Esophagus squamous epithelium (tissue), 5 donors: ENCODE results near the gene RBM34. TPM values are rescaled to one million over a fixed set of nuclear protein-coding genes. Genes with fewer than 3 reads are reported as not detected.

ENCODE experiments used
- DNase-seq: peaks from one replicate; lab custom pipeline; 2025; lab: John Stamatoyannopoulos, UW
- H3K27ac ChIP-seq, 4 donors: fragments of 200-600 bp; sonication (generic); one replicate each; pipeline ENCODE4 v1.5.1; 2016 to 2019; ENCODE audit warnings: mild to moderate bottlenecking in 1 of 4
- H3K27me3 ChIP-seq, 4 donors: fragments of 200-600 bp; sonication (generic); 1 replicate in 3 of 4; 2 replicates in 1 of 4; pipeline versions ENCODE4 v1.5.1 to v1.6.0; 2017 to 2021; ENCODE audit warnings: antibody characterized with exemption in 1 of 4
- H3K36me3 ChIP-seq, 3 donors: fragments of 200-600 bp; sonication (generic); one replicate each; pipeline ENCODE4 v1.5.1; 2016 to 2019
- H3K4me1 ChIP-seq, 3 donors: fragments of 200-600 bp; sonication (generic); one replicate each; pipeline ENCODE4 v1.5.1; 2017 to 2019
- H3K4me3 ChIP-seq, 4 donors: fragments of 200-600 bp; sonication (generic); 1 replicate in 3 of 4; 2 replicates in 1 of 4; pipeline ENCODE4 v1.5.1; 2016 to 2019; ENCODE audit warnings: mild to moderate bottlenecking in 2 of 4, moderate library complexity in 1 of 4
- H3K9me3 ChIP-seq, 3 donors: fragments of 200-600 bp; sonication (generic); one replicate each; pipeline ENCODE4 v1.5.1; 2016 to 2019
- POLR2A ChIP-seq, 4 donors: fragments of 450-650 bp; IDR thresholded peaks; one replicate each; pipeline ENCODE4 v1.6.1; 2017; ENCODE audit warnings: antibody characterized with exemption in 4 of 4, mild to moderate bottlenecking in 4 of 4, moderate library complexity in 3 of 4
- WGBS, 2 donors: methylation state at CpG; one replicate each; pipeline ENCODE4 v1.1.5; 2018; 5-methylcytosine and 5-hydroxymethylcytosine counted together
- intact Hi-C: fragments of 100-400 bp; cut with DNase I; formaldehyde crosslinking; loops from one replicate; pipeline ENCODE4 v1.15.0; 2022
- total RNA-seq, 4 donors: library from RNA; depleted of rRNA; stranded (reverse); fragments of >200 nt; gene quantifications; one replicate each; pipeline ENCODE4 v1.1.0, GENCODE V29; 2016
- TF ChIP-seq, protein P1 (sequence below), 6 experiments: fragments of 450-650 bp in 4 of 6; fragments of 200-600 bp in 2 of 6; sonication (generic) in 2 of 6; IDR thresholded peaks; one replicate each; pipeline ENCODE4 v1.5.1; 2016 to 2019; ENCODE audit warnings: antibody characterized with exemption in 6 of 6, mild to moderate bottlenecking in 4 of 6, moderate library complexity in 4 of 6
- donor health status: DM: yes; HTN: yes; CAD: no.

Gene RBM34
- total RNA-seq, 4 donors from 2014 or later, result 38.8 to 54.2 (median 40.5) TPM

DNA sequence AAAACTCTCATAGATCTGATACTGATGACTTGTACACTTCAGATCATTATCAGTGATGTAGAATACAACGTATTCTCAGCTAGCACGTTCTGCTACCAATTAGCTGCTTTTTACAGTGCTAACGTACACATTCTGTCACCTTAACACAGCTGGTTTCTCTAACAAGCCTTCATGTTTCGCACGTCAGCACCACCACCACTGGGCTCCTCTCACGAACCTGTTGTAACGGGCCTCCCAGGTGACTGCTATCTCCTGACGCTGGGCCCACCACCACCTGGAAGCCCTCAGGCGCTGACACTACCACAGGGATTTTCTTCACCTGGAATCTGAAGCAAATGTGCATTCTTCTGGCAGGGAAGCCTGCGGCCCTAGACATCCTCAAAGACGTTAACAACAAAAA lies 52.2 kb downstream of the RBM34 start:
- Histone ChIP-seq H3K9me3 (no peaks in the 10 kb centered on the region), H3K27ac (no peak overlapping the region), H3K36me3 (peaks cover 10 to 74% (median 28%) of the 10 kb centered on the region in 3 donors), H3K4me1 (peaks cover 0 to 30% (median 8%) of the 10 kb centered on the region in 3 donors), H3K4me3 (no peak overlapping the region), H3K27me3 (no peaks in the 10 kb centered on the region)
- intact Hi-C loops, result loop anchor here (10.0 kb wide), 1 partner anchor 306 kb away; no protein-coding TSS in a partner anchor
- 74 to 92% methylated on average over 8 to 11 of the region's 11 CpGs for WGBS, 2 donors
- DNase-seq, result no peak
- TF ChIP-seq, protein P1, sequence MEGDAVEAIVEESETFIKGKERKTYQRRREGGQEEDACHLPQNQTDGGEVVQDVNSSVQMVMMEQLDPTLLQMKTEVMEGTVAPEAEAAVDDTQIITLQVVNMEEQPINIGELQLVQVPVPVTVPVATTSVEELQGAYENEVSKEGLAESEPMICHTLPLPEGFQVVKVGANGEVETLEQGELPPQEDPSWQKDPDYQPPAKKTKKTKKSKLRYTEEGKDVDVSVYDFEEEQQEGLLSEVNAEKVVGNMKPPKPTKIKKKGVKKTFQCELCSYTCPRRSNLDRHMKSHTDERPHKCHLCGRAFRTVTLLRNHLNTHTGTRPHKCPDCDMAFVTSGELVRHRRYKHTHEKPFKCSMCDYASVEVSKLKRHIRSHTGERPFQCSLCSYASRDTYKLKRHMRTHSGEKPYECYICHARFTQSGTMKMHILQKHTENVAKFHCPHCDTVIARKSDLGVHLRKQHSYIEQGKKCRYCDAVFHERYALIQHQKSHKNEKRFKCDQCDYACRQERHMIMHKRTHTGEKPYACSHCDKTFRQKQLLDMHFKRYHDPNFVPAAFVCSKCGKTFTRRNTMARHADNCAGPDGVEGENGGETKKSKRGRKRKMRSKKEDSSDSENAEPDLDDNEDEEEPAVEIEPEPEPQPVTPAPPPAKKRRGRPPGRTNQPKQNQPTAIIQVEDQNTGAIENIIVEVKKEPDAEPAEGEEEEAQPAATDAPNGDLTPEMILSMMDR (IDR thresholded peaks at IDR 0.05), result no peak
- no peak for TF ChIP-seq POLR2A (IDR thresholded peaks at IDR 0.05)

- 89 to 100% methylated on average over 1 of the region's 1 CpG for WGBS, 2 donors
- H3K4me3 ChIP-seq, result no peak overlapping the region
- intact Hi-C loops, result loop anchor here (10.0 kb wide), 1 partner anchor 307 kb away; no protein-coding TSS in a partner anchor
- no peak for DNase-seq
- H3K4me1 ChIP-seq, result peaks cover 0 to 37% (median 15%) of the 10 kb centered on the region in 3 donors
- peaks cover 8 to 67% (median 24%) of the 10 kb centered on the region in 3 donors for H3K36me3 ChIP-seq
- H3K27me3 ChIP-seq, result no peaks in the 10 kb centered on the region
- TF ChIP-seq, protein P1 (IDR thresholded peaks at IDR 0.05), result no peak
- H3K27ac ChIP-seq, result no peak overlapping the region
- no peaks in the 10 kb centered on the region for H3K9me3 ChIP-seq
Measured at GRCh38 chr1:235108185-235108593, 52.9 kb downstream of the RBM34 start.

DNA sequence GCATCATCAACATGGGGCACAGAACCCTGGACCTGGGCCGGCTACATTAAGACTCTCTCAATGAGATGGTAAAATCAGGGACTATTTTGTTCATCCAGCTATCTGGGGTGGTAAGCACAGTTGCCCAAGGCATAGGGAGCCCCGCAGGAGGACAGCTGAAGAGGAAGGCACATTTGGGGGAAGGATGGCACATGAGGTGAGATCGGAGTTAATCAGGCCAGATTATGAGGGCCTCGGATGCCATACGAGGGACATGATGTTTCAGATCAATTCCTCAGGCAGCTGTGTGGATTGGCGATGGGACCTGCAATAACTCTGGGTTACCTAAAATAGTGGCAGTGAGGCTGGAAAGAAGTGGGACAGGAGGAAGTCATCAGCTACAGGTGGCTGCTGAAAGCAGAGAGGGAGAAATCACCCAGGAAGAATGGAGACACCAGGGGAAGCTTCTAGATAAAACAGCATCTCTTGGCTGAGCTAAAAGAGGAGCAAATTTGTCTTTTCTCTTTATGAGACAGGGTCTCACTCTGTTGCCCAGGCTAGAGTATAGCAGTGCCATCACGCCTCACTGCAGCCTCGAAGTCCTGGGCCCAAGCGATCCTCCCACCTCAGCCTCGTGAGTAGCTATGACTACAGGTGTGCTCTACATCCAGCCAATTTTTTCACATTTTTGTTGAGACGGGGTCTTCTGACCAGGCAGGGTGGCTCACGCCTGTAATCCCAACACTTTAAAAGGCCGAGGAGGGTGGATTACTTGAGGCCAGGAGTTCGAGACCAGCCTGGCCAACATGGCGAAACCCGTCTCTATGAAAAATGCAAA lies 53.5 kb downstream of the RBM34 start:
- intact Hi-C loops, result loop anchor here (10.0 kb wide), 1 partner anchor 307 kb away; no protein-coding TSS in a partner anchor
- H3K36me3 ChIP-seq, result peaks cover 7 to 61% (median 21%) of the 10 kb centered on the region in 3 donors
- no peaks in the 10 kb centered on the region for H3K27me3 ChIP-seq
- no peak for DNase-seq
- H3K4me1 ChIP-seq, result peaks cover 0 to 43% (median 18%) of the 10 kb centered on the region in 3 donors
- no peaks in the 10 kb centered on the region for H3K9me3 ChIP-seq
- WGBS, 2 donors, result 85 to 91% methylated on average over 11 to 14 of the region's 16 CpGs
- no peak for TF ChIP-seq POLR2A (IDR thresholded peaks at IDR 0.05)
- TF ChIP-seq, protein P1 (IDR thresholded peaks at IDR 0.05), result no peak
- no peak overlapping the region for H3K27ac ChIP-seq
- no peak overlapping the region for H3K4me3 ChIP-seq

- intact Hi-C loops, result loop anchor here (10.0 kb wide), 1 partner anchor 308 kb away; no protein-coding TSS in a partner anchor
- TF ChIP-seq POLR2A (IDR thresholded peaks at IDR 0.05), result no peak
- TF ChIP-seq, protein P1 (IDR thresholded peaks at IDR 0.05), result no peak
- DNase-seq, result no peak
- no peaks in the 10 kb centered on the region for H3K9me3 ChIP-seq
- WGBS, 2 donors, result 88 to 90% methylated on average over 4 of the region's 4 CpGs
- H3K36me3 ChIP-seq, result peaks cover 7 to 50% (median 21%) of the 10 kb centered on the region in 3 donors
- H3K27ac ChIP-seq, result no peak overlapping the region
- H3K27me3 ChIP-seq, result no peaks in the 10 kb centered on the region
- H3K4me1 ChIP-seq, result peaks cover 0 to 45% (median 18%) of the 10 kb centered on the region in 3 donors
- no peak overlapping the region for H3K4me3 ChIP-seq
Measured at GRCh38 chr1:235106457-235106856, 54.6 kb downstream of the RBM34 start.
